HepG2 (cell line): Measurements from ENCODE around the gene CCDC142. TPM values are rescaled to one million over a fixed set of nuclear protein-coding genes. Genes with fewer than 3 reads are reported as not detected.

Experiments used
- ARID3A ChIP-seq: IDR thresholded peaks from 2 replicates; pipeline ENCODE4 v1.6.1; 2012; ENCODE audit warnings: low read depth, low read length, improper control_type of control experiment
- CHD4 ChIP-seq: fragments of 200-600 bp; sonication (generic); IDR thresholded peaks from 2 replicates; pipeline ENCODE4 v1.7.0; 2017; ENCODE audit warnings: mild to moderate bottlenecking, low read length, borderline replicate concordance
- GABPA ChIP-seq, 2 experiments: IDR thresholded peaks; 2 replicates each; pipeline ENCODE4 v1.6.1; 2011 to 2016; ENCODE audit warnings: low read depth in 2 of 2, low read length in 1 of 2, missing biosample characterization in 1 of 2, missing genetic modification characterization in 1 of 2
- KAT2B ChIP-seq: fragments of 150-350 bp; IDR thresholded peaks from 2 replicates; pipeline ENCODE4 v1.6.1; 2014; ENCODE audit warnings: low read depth, low read length, borderline replicate concordance
- MIER3 ChIP-seq: IDR thresholded peaks from 2 replicates; pipeline ENCODE4 v1.6.1; 2016; ENCODE audit warnings: missing compliant biosample characterization, borderline replicate concordance
- NR2F6 ChIP-seq, 2 experiments: IDR thresholded peaks; 2 replicates each; pipeline ENCODE4 v1.6.1; 2016; ENCODE audit warnings: antibody characterized with exemption in 1 of 2, mild to moderate bottlenecking in 1 of 2
- PHF8 ChIP-seq: sonication (generic); formaldehyde crosslinking; IDR thresholded peaks from 2 replicates; pipeline ENCODE4 v1.5.0; 2020; ENCODE audit warnings: missing genetic modification reagents
- REPIN1 ChIP-seq: sonication (generic); formaldehyde crosslinking; IDR thresholded peaks from 2 replicates; pipeline ENCODE4 v1.8.0; 2022; ENCODE audit warnings: missing genetic modification reagents, low read depth, mild to moderate bottlenecking, borderline replicate concordance
- SPEN ChIP-seq: sonication (generic); formaldehyde crosslinking; IDR thresholded peaks from 2 replicates; pipeline ENCODE4 v1.5.1; 2020; ENCODE audit warnings: low read depth, mild to moderate bottlenecking, missing genetic modification reagents
- ZMYM3 ChIP-seq: sonication (generic); formaldehyde crosslinking; IDR thresholded peaks from 2 replicates; pipeline ENCODE4 v1.5.1; 2020; ENCODE audit warnings: mild to moderate bottlenecking, missing genetic modification reagents
- ZNF180 ChIP-seq: sonication (generic); formaldehyde crosslinking; IDR thresholded peaks from 2 replicates; pipeline ENCODE4 v1.4.0; 2020; ENCODE audit warnings: low read depth, missing genetic modification reagents, borderline replicate concordance
- ZNF383 ChIP-seq: sonication (generic); formaldehyde crosslinking; IDR thresholded peaks from 2 replicates; pipeline ENCODE4 v1.4.0; 2020; ENCODE audit warnings: missing genetic modification reagents, mild to moderate bottlenecking, borderline replicate concordance
- ZNF460 ChIP-seq: sonication (generic); formaldehyde crosslinking; IDR thresholded peaks from 2 replicates; pipeline ENCODE4 v1.5.1; 2020; ENCODE audit warnings: missing genetic modification reagents, mild to moderate bottlenecking, borderline replicate concordance
- ZNF501 ChIP-seq: sonication (generic); formaldehyde crosslinking; IDR thresholded peaks from 2 replicates; pipeline ENCODE4 v1.5.1; 2020; ENCODE audit warnings: mild to moderate bottlenecking, moderate library complexity, missing genetic modification reagents
- ZNF567 ChIP-seq: sonication (generic); formaldehyde crosslinking; IDR thresholded peaks from 2 replicates; pipeline ENCODE4 v1.8.1; 2023; ENCODE audit warnings: mild to moderate bottlenecking, missing genetic modification reagents, borderline replicate concordance
- ZNF772 ChIP-seq: sonication (generic); formaldehyde crosslinking; IDR thresholded peaks from 2 replicates; pipeline ENCODE4 v1.5.0; 2020; ENCODE audit warnings: mild to moderate bottlenecking, missing genetic modification reagents
- ZNF792 ChIP-seq: IDR thresholded peaks from 2 replicates; pipeline ENCODE4 v1.6.1; 2016
- ZSCAN30 ChIP-seq: sonication (generic); formaldehyde crosslinking; IDR thresholded peaks from 2 replicates; pipeline ENCODE4 v1.5.0; 2020; ENCODE audit warnings: mild to moderate bottlenecking, missing genetic modification reagents
- polyA plus RNA-seq, 8 experiments: library from polyadenylated mRNA; depleted of rRNA in 3 of 8; stranded (reverse) in 7 of 8; unstranded in 1 of 8; fragments of >200 nt; fragmentation: Illumina TruSeq in 4 of 8; extraction: Trizol in 4 of 8; gene quantifications; 2 replicates each; pipeline versions ENCODE4 v1.2.1 to v1.2.3, GENCODE V29; 2011 to 2016; ENCODE audit warnings: low read depth in 4 of 8, missing spikeins in 1 of 8, mixed read lengths in 1 of 8; ENCODE audit not compliant: insufficient read depth in 1 of 8
- total RNA-seq, 5 experiments: library from RNA; depleted of rRNA; stranded (reverse); fragments of >200 nt; fragmentation: Illumina TruSeq; extraction: Trizol; gene quantifications; 2 replicates each; pipeline ENCODE4 v1.2.3, GENCODE V29; 2016; ENCODE audit warnings: low read depth in 1 of 5
- TF ChIP-seq, protein P1 (sequence below): sonication (generic); formaldehyde crosslinking; IDR thresholded peaks from 2 replicates; pipeline ENCODE4 v1.5.0; 2020; ENCODE audit warnings: missing genetic modification reagents
- TF ChIP-seq, protein P2 (sequence below): sonication (generic); formaldehyde crosslinking; IDR thresholded peaks from 2 replicates; pipeline ENCODE4 v1.4.0; 2020; ENCODE audit warnings: mild to moderate bottlenecking, missing genetic modification reagents
- TF ChIP-seq, protein P3 (sequence below): sonication (generic); formaldehyde crosslinking; IDR thresholded peaks from 2 replicates; pipeline ENCODE4 v1.8.0; 2022; ENCODE audit warnings: missing genetic modification reagents, low read depth, mild to moderate bottlenecking, borderline replicate concordance

The CCDC142 gene
- total and polyA plus RNA-seq, 2 of the 13 experiments (the other 11 are each of a cell fraction or from before 2014, with no cell fraction given) = 14.7 to 30.4 TPM

DNA sequence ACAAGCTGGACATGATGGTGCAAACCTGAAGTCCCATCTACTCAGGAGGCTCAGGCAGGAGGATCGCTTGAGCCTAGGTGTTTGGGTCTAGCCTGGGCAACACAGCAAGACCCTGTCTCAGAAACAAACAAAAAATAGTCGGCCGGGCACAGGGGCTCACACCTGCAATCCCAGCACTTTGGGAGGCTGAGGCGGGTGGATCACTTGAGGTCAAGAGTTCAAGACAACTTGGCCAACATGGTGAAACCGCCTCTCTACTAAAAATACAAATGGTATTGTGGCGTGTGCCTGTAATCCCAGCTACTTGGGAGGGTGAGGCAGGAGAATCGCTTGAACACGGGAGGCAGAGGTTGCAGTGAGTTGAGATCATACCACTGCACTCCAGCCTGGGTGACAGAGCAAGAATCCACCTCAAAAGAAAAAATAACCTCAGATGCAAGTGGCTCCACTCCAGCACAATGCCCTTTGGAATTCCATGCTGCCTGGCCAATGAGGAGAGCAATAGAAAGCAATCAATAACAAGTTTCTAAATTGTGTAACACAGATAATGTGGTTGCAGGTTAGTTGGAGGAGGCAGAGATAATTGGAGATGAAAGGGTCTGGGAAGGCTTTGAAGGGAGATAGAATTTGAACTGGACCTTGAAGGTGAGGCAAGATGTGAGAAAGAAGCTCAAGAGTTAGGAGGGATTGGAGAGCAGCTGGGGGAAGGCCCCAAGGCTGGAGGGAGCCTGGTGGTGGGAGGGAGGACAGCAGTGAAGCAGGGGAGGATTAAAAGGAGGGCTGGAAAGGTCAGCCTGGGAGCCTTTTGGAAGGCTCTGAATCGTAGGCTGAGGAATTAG lies 6.1 kb upstream of the CCDC142 start (continued):
- 0 out of 2 replicates have a peak, but pooled peaks have one; percentile 48 for TF ChIP-seq ZNF501 (CRISPR knock-in tag)
- TF ChIP-seq MIER3 (CRISPR knock-in tag) = peak; percentile 82; the same call in 1 of the 2 replicates
- TF ChIP-seq ZNF772 (CRISPR knock-in tag) = 0 out of 2 replicates have a peak, but pooled peaks have one; percentile 23
- no peak for TF ChIP-seq ZNF180
- peak; percentile 67; the same call in 1 of the 2 replicates for TF ChIP-seq KAT2B
- TF ChIP-seq, protein P1, sequence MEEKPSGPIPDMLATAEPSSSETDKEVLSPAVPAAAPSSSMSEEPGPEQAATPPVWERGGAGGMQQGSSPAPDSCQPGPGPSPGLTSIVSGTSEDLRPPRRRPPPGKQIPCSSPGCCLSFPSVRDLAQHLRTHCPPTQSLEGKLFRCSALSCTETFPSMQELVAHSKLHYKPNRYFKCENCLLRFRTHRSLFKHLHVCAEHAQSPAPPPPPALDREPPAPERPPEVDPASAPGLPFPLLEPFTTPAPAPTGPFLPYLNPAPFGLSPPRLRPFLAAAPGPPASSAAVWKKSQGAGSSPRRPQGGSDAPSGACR (CRISPR knock-in tag) = 0 out of 2 replicates have a peak, but pooled peaks have one; percentile 27
- TF ChIP-seq GABPA (IDR thresholded peaks at IDR 0.05; ENCODE audit: low read depth, low read length) = no peak
- TF ChIP-seq GABPA (CRISPR knock-in tag; IDR thresholded peaks at IDR 0.05; ENCODE audit: low read depth) = peak; percentile 36
- TF ChIP-seq ZSCAN30 (CRISPR knock-in tag) = 0 out of 2 replicates have a peak, but pooled peaks have one; percentile 43
- TF ChIP-seq NR2F6 (IDR thresholded peaks at IDR 0.05) = peak; percentile 90
- peak; percentile 67 for TF ChIP-seq NR2F6 (CRISPR knock-in tag; IDR thresholded peaks at IDR 0.05)
- TF ChIP-seq, protein P2, sequence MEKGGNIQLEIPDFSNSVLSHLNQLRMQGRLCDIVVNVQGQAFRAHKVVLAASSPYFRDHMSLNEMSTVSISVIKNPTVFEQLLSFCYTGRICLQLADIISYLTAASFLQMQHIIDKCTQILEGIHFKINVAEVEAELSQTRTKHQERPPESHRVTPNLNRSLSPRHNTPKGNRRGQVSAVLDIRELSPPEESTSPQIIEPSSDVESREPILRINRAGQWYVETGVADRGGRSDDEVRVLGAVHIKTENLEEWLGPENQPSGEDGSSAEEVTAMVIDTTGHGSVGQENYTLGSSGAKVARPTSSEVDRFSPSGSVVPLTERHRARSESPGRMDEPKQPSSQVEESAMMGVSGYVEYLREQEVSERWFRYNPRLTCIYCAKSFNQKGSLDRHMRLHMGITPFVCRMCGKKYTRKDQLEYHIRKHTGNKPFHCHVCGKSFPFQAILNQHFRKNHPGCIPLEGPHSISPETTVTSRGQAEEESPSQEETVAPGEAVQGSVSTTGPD (CRISPR knock-in tag) = no peak
- no peak; the same call in 1 of the 2 replicates for TF ChIP-seq ZNF383 (CRISPR knock-in tag)
- peak; percentile 77 for TF ChIP-seq ARID3A
- peak; percentile 99 for TF ChIP-seq REPIN1 (CRISPR knock-in tag)
- 0 out of 2 replicates have a peak, but pooled peaks have one; percentile 42 for TF ChIP-seq ZNF792 (CRISPR knock-in tag)
- no peak for TF ChIP-seq ZNF567 (CRISPR knock-in tag)
- peak; percentile 22; the same call in 1 of the 2 replicates for TF ChIP-seq PHF8 (CRISPR knock-in tag)
- TF ChIP-seq ZMYM3 (CRISPR knock-in tag) = peak; percentile 72
- TF ChIP-seq, protein P3, sequence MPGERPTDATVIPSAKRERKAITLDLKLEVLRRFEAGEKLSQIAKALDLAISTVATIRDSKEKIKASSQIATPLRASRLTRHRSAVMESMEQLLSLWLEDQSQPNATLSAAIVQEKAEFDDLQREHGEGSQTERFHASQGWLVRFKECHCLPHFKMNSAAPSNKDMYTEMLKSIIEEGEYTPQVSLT (CRISPR knock-in tag) = no peak
- peak; percentile 76; the same call in 1 of the 2 replicates for TF ChIP-seq ZNF460
- TF ChIP-seq SPEN (CRISPR knock-in tag) = peak; percentile 61
- TF ChIP-seq CHD4 = peak; percentile 86; the same call in 1 of the 2 replicates
